Measurements from ENCODE around the gene REG4.
A peak's percentile ranks its signal among the peaks of the same experiment; 100 is the strongest.

Gene REG4

DNA sequence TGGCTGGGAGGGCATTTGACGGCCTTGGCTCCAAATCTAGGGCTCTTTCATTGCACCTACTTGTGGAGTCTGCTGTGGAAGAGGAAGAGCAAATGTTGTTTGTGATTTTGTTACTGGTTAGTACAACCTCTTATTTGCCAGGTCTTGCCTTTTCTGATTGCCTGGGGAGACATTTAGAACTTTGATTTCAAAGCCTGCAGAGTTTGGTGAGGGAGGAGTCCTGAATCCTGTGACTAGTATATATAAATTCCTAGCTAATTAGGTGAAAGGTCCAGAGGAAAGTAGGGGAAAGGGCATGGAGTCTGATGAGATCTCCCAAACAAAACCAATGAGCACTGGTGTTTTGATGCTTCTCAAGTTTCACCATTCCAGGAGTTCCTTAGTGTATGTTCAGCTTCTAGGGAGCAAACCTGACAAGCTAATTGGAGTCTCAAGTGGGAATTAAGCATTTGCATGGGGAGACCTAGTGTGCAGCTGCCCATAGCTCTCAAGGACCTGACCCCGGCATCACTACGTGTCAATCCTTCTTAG is 37.5 kb downstream of the REG4 start (continued):
- peak; percentile 76 for TF ChIP-seq OSR2 (tag by site-specific recombination; IDR thresholded peaks at IDR 0.05)
- TF ChIP-seq PRDM1 (tag by site-specific recombination; IDR thresholded peaks at IDR 0.05), result peak; percentile 77
- TF ChIP-seq SP3 (tag by site-specific recombination; IDR thresholded peaks at IDR 0.05), result no peak
- TF ChIP-seq ZNF404 (tag by site-specific recombination; IDR thresholded peaks at IDR 0.05), result no peak
- TF ChIP-seq TRIM28 (IDR thresholded peaks at IDR 0.05; ENCODE audit: borderline replicate concordance, low read length), result peak; percentile 81
- TF ChIP-seq SCRT2 (tag by site-specific recombination; IDR thresholded peaks at IDR 0.05), result peak; percentile 36; the same call in 1 of the 2 replicates
- TF ChIP-seq ZIC2 (tag by site-specific recombination; IDR thresholded peaks at IDR 0.05), result peak; percentile 10; the same call in 1 of the 2 replicates
- no peak for TF ChIP-seq ZNF530 (tag by site-specific recombination; IDR thresholded peaks at IDR 0.05; ENCODE audit: low read depth)
- TF ChIP-seq SP2 (tag by site-specific recombination; IDR thresholded peaks at IDR 0.05), result no peak
- TF ChIP-seq ZBTB17 (tag by site-specific recombination; IDR thresholded peaks at IDR 0.05), result no peak
- no peak for TF ChIP-seq ZNF202 (tag by site-specific recombination; IDR thresholded peaks at IDR 0.05; ENCODE audit: borderline replicate concordance)

DNA sequence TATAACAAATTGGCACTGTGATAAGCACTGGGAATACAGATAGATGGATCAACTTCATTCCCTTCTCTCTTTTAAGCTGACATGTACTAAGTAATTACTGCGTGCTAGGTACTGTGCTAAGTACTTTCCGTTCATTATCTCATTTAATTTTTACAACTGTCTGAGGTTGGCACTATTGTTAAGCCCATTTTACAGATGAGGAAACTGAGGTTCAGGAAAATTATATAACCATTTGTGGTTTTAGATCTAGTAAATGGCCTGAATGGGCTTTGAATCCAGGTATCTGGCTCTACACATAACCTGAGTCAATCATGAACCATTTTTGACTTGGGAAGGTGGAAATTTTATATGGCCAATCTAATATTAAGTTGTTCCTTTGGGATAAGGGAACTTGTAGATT is 39.0 kb downstream of the REG4 start:
- TF ChIP-seq, protein P1, sequence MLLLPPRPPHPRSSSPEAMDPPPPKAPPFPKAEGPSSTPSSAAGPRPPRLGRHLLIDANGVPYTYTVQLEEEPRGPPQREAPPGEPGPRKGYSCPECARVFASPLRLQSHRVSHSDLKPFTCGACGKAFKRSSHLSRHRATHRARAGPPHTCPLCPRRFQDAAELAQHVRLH (tag by site-specific recombination; IDR thresholded peaks at IDR 0.05), result 0 out of 2 replicates have a peak, but pooled peaks have one; percentile 51
- TF ChIP-seq ZNF747 (tag by site-specific recombination; IDR thresholded peaks at IDR 0.05) (no peak), SP2 (tag by site-specific recombination; IDR thresholded peaks at IDR 0.05) (no peak), ZNF664 (tag by site-specific recombination; IDR thresholded peaks at IDR 0.05) (peak; percentile 61), ZNF155 (tag by site-specific recombination; IDR thresholded peaks at IDR 0.05) (no peak)
- TF ChIP-seq, protein P2, sequence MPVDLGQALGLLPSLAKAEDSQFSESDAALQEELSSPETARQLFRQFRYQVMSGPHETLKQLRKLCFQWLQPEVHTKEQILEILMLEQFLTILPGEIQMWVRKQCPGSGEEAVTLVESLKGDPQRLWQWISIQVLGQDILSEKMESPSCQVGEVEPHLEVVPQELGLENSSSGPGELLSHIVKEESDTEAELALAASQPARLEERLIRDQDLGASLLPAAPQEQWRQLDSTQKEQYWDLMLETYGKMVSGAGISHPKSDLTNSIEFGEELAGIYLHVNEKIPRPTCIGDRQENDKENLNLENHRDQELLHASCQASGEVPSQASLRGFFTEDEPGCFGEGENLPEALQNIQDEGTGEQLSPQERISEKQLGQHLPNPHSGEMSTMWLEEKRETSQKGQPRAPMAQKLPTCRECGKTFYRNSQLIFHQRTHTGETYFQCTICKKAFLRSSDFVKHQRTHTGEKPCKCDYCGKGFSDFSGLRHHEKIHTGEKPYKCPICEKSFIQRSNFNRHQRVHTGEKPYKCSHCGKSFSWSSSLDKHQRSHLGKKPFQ (tag by site-specific recombination; IDR thresholded peaks at IDR 0.05), result no peak
- TF ChIP-seq, protein P3, sequence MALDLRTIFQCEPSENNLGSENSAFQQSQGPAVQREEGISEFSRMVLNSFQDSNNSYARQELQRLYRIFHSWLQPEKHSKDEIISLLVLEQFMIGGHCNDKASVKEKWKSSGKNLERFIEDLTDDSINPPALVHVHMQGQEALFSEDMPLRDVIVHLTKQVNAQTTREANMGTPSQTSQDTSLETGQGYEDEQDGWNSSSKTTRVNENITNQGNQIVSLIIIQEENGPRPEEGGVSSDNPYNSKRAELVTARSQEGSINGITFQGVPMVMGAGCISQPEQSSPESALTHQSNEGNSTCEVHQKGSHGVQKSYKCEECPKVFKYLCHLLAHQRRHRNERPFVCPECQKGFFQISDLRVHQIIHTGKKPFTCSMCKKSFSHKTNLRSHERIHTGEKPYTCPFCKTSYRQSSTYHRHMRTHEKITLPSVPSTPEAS (tag by site-specific recombination; IDR thresholded peaks at IDR 0.05), result no peak
- Histone ChIP-seq H3K27ac (ENCODE audit: extremely low read depth, low read depth, low read length) (no peak overlapping the region), H3K9me3 (ENCODE audit: control insufficient read depth, insufficient read depth, low read depth, low read length) (no peaks in the 10 kb centered on the region), H3K36me3 (ENCODE audit: control insufficient read depth in 2 of 2, insufficient read depth in 1 of 2, low read length in 2 of 2) (no peaks in the 10 kb centered on the region), H3K4me3 (ENCODE audit: low read depth, low read length) (no peak overlapping the region), H3K4me1 (ENCODE audit: control insufficient read depth, insufficient read depth, low read length) (peaks cover 11% of the 10 kb centered on the region; the same call in 1 of the 2 replicates)
- POLR2A ChIA-PET, result no interaction called here
- CTCF ChIA-PET, result no interaction called here

DNA sequence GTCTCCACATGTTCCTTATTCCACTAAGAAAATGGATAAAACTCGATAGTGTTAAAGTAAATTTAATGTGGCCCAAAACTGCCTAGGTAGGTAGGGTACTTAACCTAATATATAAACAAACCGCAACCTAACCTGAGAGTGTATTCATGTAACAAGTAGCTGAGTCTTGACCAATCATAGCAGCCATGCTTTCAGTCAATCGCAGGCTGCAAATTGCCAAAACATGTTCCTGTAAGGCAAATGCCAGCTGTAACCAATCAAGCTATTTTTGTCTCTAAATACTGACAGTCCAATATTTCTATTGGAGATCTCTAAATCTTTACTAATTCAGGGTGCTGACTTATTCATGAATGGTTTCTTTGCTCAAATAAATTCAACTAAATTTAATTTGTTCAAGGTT is 39.5 kb downstream of the REG4 start:
- no peaks in the 10 kb centered on the region for H3K36me3 ChIP-seq (ENCODE audit: control insufficient read depth in 2 of 2, insufficient read depth in 1 of 2, low read length in 2 of 2)
- ChIA-PET POLR2A (no interaction called here), CTCF (interaction anchor here (0.6 to 1.4 kb wide), 3 partner anchors 35 to 160 kb away, joined by 3 to 4 read pairs (median 3); no protein-coding TSS in a partner anchor)
- H3K27ac ChIP-seq (ENCODE audit: extremely low read depth, low read depth, low read length), result no peak overlapping the region
- H3K4me1 ChIP-seq (ENCODE audit: control insufficient read depth, insufficient read depth, low read length), result peaks cover 12% of the 10 kb centered on the region; the same call in 1 of the 2 replicates
- no peak overlapping the region for H3K4me3 ChIP-seq (ENCODE audit: low read depth, low read length)
- TF ChIP-seq ZNF76 (tag by site-specific recombination; IDR thresholded peaks at IDR 0.05; ENCODE audit: borderline replicate concordance, low read depth) (no peak), ZNF514 (tag by site-specific recombination; IDR thresholded peaks at IDR 0.05) (no peak), ZNF843 (tag by site-specific recombination; IDR thresholded peaks at IDR 0.05) (no peak), ZNF433 (tag by site-specific recombination; IDR thresholded peaks at IDR 0.05; ENCODE audit: low read depth) (no peak), ZNF223 (tag by site-specific recombination; IDR thresholded peaks at IDR 0.05) (no peak), ZNF266 (tag by site-specific recombination; IDR thresholded peaks at IDR 0.05; ENCODE audit: low read depth) (no peak), ZNF530 (tag by site-specific recombination; IDR thresholded peaks at IDR 0.05; ENCODE audit: low read depth) (no peak), ZNF155 (tag by site-specific recombination; IDR thresholded peaks at IDR 0.05) (no peak), ZNF785 (tag by site-specific recombination; IDR thresholded peaks at IDR 0.05) (no peak), ZNF248 (tag by site-specific recombination; IDR thresholded peaks at IDR 0.05) (no peak), ZNF670 (tag by site-specific recombination; IDR thresholded peaks at IDR 0.05; ENCODE audit: low read depth) (no peak), SALL2 (tag by site-specific recombination; IDR thresholded peaks at IDR 0.05; ENCODE audit: borderline replicate concordance) (no peak), ZNF626 (tag by site-specific recombination; IDR thresholded peaks at IDR 0.05) (no peak)
- TF ChIP-seq, protein P4, sequence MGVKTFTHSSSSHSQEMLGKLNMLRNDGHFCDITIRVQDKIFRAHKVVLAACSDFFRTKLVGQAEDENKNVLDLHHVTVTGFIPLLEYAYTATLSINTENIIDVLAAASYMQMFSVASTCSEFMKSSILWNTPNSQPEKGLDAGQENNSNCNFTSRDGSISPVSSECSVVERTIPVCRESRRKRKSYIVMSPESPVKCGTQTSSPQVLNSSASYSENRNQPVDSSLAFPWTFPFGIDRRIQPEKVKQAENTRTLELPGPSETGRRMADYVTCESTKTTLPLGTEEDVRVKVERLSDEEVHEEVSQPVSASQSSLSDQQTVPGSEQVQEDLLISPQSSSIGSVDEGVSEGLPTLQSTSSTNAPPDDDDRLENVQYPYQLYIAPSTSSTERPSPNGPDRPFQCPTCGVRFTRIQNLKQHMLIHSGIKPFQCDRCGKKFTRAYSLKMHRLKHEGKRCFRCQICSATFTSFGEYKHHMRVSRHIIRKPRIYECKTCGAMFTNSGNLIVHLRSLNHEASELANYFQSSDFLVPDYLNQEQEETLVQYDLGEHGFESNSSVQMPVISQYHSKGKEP (tag by site-specific recombination; IDR thresholded peaks at IDR 0.05), result no peak
- H3K9me3 ChIP-seq (ENCODE audit: control insufficient read depth, insufficient read depth, low read depth, low read length), result no peaks in the 10 kb centered on the region

Data from HEK293 (cell line).